Measurements from ENCODE around the gene P4HB. TPM values are rescaled to one million over a fixed set of nuclear protein-coding genes. Genes with fewer than 3 reads are reported as not detected.

The P4HB gene
- total RNA-seq, 1 donor from 2014 or later, result 364 TPM

- peaks cover 49% of the 10 kb centered on the region for H3K27me3 Mint-ChIP-seq (ENCODE audit: low read depth)
- H3K27ac Mint-ChIP-seq (ENCODE audit: unreplicated experiment), result no peak overlapping the region
- no peak for DNase-seq (ENCODE audit: low read depth, low spot score)
- H3K9me3 Mint-ChIP-seq, result no peaks in the 10 kb centered on the region
- no peak for TF ChIP-seq CTCF (conservative IDR thresholded peaks at IDR 0.05)
- H3K4me1 Mint-ChIP-seq, result no peaks in the 10 kb centered on the region
- no peaks in the 10 kb centered on the region for H3K36me3 Mint-ChIP-seq (ENCODE audit: low read depth)
- H3K4me3 Mint-ChIP-seq, result no peak overlapping the region
Observed at GRCh38 chr17:81808778-81809555, 51.4 kb downstream of the P4HB start.

DNA sequence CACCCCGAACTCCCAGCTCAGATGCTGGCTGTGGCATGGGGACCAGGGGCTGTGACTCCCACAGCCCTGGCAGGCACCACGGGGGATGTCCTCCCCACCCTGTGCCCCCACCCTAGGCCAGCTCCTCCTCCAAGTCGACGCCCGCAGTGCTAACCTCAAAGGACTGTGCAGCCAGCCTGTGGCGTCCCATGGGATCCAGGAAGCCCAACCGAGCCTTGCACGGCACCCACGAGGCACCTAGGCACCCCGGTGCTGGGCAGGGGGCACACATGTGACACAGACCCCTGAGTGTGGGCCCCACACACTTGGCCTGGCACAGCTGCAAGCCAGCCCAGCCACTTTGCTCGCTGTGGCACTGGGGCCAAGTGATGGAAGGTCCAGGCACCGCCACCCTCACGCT, 52.5 kb downstream of the P4HB start:
- H3K36me3 Mint-ChIP-seq (ENCODE audit: low read depth), result no peaks in the 10 kb centered on the region

DNA sequence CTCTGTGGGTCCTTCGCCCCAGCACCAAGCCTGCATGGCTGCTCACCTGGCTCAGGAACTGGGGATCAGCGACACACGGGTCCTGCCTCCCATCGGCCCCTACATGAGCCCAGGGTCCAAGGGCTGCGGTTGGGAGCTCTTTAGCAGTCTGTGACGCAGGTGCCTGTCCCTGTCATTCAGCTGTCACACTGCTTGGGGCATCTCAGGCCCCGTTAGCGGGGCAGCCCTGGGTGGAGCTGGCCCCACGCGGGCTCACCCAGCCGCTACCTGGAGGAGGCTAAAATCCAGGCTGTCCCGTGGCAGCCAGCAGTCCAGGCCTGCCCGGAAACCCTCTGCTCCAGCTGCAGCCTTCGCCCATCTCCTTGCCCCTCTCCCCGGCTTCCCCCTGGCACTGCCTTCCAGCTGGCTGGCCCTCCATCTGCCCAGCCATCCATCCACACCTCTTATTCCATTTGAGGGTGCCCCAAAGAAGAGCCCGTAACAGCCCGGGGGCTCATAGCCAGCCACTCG, 53.1 kb downstream of the P4HB start:
- no peak for DNase-seq (ENCODE audit: low read depth, low spot score)
- no peak for TF ChIP-seq CTCF (conservative IDR thresholded peaks at IDR 0.05)
- H3K27ac Mint-ChIP-seq (ENCODE audit: unreplicated experiment), result no peak overlapping the region
- H3K27me3 Mint-ChIP-seq (ENCODE audit: low read depth), result peaks cover 64% of the 10 kb centered on the region
- H3K9me3 Mint-ChIP-seq, result no peaks in the 10 kb centered on the region
- no peaks in the 10 kb centered on the region for H3K4me1 Mint-ChIP-seq
- no peaks in the 10 kb centered on the region for H3K36me3 Mint-ChIP-seq (ENCODE audit: low read depth)
- no peak overlapping the region for H3K4me3 Mint-ChIP-seq

More for the DNA sequence above, 52.5 kb downstream of the P4HB start:
- no peak for DNase-seq (ENCODE audit: low read depth, low spot score)
- no peak overlapping the region for H3K4me3 Mint-ChIP-seq
- H3K9me3 Mint-ChIP-seq, result no peaks in the 10 kb centered on the region
- no peaks in the 10 kb centered on the region for H3K4me1 Mint-ChIP-seq
- TF ChIP-seq CTCF (conservative IDR thresholded peaks at IDR 0.05), result no peak
- H3K27ac Mint-ChIP-seq (ENCODE audit: unreplicated experiment), result no peak overlapping the region
- H3K27me3 Mint-ChIP-seq (ENCODE audit: low read depth), result peaks cover 58% of the 10 kb centered on the region

GRCh38 chr17:81806461-81807209, 53.7 kb downstream of the P4HB start:
- no peak for DNase-seq (ENCODE audit: low read depth, low spot score)
- TF ChIP-seq CTCF (conservative IDR thresholded peaks at IDR 0.05), result no peak
- H3K27me3 Mint-ChIP-seq (ENCODE audit: low read depth), result peaks cover 70% of the 10 kb centered on the region
- H3K4me3 Mint-ChIP-seq, result no peak overlapping the region
- no peaks in the 10 kb centered on the region for H3K4me1 Mint-ChIP-seq
- H3K9me3 Mint-ChIP-seq, result no peaks in the 10 kb centered on the region
- no peak overlapping the region for H3K27ac Mint-ChIP-seq (ENCODE audit: unreplicated experiment)
- H3K36me3 Mint-ChIP-seq (ENCODE audit: low read depth), result no peaks in the 10 kb centered on the region

DNA sequence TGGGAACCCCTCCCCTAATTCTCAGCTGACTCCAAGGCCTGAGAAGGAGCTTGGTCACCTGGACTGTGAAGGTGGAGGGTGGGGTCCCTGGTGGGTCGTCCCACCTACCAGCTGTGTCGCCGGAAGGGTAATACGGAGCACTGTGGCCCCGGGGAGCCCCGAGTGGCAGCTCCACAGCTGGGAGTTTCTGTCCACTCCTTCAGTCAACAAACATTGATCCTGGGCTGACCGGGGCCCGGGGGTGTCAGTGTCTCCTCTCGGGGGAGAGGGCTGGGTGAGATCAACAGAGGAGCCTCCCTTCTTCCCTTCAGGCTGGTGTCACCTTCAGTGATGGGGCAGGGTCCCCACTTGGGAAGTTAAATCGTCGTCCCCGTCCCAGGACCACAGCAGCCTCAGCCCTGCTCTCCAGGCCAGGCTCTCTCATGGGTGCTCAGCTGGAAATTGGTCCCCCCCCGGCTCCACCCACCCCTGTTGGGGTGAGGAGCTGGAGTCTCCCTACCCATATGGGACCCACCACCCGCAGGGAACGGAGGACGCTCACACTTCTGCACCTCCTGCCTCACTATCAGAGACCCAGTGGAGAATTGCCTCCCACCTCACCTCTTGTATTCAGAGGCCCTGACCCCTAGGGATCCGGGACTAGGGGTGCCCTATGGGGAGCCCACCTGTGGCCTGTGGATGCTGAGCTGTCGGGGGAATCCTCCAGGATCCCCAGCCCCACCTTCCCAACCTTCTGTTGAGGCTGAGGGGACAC, 54.5 kb downstream of the P4HB start:
- H3K36me3 Mint-ChIP-seq (ENCODE audit: low read depth), result no peaks in the 10 kb centered on the region
- H3K27me3 Mint-ChIP-seq (ENCODE audit: low read depth), result peaks cover 78% of the 10 kb centered on the region
- no peak for TF ChIP-seq CTCF (conservative IDR thresholded peaks at IDR 0.05)
- H3K4me3 Mint-ChIP-seq, result no peak overlapping the region
- no peak overlapping the region for H3K27ac Mint-ChIP-seq (ENCODE audit: unreplicated experiment)
- no peak for DNase-seq (ENCODE audit: low read depth, low spot score)
- no peaks in the 10 kb centered on the region for H3K4me1 Mint-ChIP-seq
- no peaks in the 10 kb centered on the region for H3K9me3 Mint-ChIP-seq
